Esophagus squamous epithelium (tissue), 4 donors: ENCODE measurements around the gene EVX2.

Experiments used
- POLR2A ChIP-seq, 4 donors: fragments of 450-650 bp; IDR thresholded peaks; one replicate each; pipeline ENCODE4 v1.6.1; 2017; ENCODE audit warnings: antibody characterized with exemption in 4 of 4, mild to moderate bottlenecking in 4 of 4, moderate library complexity in 3 of 4
- TF ChIP-seq, protein P1 (sequence below), 6 experiments: fragments of 450-650 bp in 4 of 6; fragments of 200-600 bp in 2 of 6; sonication (generic) in 2 of 6; IDR thresholded peaks; one replicate each; pipeline ENCODE4 v1.5.1; 2016 to 2019; ENCODE audit warnings: antibody characterized with exemption in 6 of 6, mild to moderate bottlenecking in 4 of 6, moderate library complexity in 4 of 6

DNA sequence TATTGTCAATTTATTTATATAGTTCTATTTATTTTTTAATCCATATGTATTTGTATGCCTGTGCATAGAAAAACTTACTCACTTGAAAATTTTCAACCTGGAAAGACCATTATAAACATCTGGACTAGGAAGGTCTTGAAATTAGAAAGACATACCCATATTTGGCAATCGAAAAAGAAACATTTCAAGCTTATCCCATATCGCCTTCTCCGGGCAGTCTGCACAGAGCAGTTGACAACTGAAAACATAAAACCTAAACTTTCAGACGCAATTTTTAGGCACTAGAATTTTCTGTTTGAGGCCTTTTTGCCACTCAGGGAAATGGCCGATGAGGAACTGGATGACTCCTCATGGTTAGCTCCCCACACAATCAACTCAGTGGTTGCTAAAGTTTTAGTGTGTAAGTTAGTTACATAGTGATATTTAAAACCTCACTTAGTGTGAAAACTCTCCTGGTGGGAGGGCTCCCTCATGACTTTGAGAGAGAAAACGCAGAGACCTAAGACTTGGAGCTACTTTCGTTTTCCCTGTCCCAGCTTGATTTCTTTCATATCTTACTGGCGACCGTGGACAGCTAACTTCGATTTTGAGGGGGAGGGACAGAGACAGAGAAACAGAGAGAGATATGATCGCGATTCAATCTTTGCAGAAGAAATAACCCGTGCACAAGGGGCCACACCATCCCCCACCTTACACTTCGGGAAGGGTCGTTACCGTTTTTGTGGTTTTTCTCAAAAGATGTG is 12.7 kb upstream of the EVX2 start:
- TF ChIP-seq, protein P1, sequence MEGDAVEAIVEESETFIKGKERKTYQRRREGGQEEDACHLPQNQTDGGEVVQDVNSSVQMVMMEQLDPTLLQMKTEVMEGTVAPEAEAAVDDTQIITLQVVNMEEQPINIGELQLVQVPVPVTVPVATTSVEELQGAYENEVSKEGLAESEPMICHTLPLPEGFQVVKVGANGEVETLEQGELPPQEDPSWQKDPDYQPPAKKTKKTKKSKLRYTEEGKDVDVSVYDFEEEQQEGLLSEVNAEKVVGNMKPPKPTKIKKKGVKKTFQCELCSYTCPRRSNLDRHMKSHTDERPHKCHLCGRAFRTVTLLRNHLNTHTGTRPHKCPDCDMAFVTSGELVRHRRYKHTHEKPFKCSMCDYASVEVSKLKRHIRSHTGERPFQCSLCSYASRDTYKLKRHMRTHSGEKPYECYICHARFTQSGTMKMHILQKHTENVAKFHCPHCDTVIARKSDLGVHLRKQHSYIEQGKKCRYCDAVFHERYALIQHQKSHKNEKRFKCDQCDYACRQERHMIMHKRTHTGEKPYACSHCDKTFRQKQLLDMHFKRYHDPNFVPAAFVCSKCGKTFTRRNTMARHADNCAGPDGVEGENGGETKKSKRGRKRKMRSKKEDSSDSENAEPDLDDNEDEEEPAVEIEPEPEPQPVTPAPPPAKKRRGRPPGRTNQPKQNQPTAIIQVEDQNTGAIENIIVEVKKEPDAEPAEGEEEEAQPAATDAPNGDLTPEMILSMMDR (IDR thresholded peaks at IDR 0.05) = no peak
- no peak for TF ChIP-seq POLR2A (IDR thresholded peaks at IDR 0.05)
